Hepatocyte (in vitro differentiated cells): Measurements from ENCODE around the gene SDC4.

Experiments used
- CTCF ChIP-seq: fragments of 200-600 bp; sonication (generic); IDR thresholded peaks from 2 replicates; pipeline ENCODE4 v1.5.1; 2016; ENCODE audit warnings: antibody characterized with exemption, mild to moderate bottlenecking; ENCODE audit not compliant: poor library complexity
- EZH2 ChIP-seq: fragments of 200-600 bp; sonication (generic); IDR thresholded peaks from 2 replicates; pipeline ENCODE4 v1.6.1; 2016; ENCODE audit warnings: antibody characterized with exemption, mild to moderate bottlenecking, borderline replicate concordance

- TF ChIP-seq EZH2 (no peak), CTCF (no peak)
These were observed 22.9 kb downstream of the SDC4 start for GRCh38 chr20:45325371-45325770.
